Astrocyte of the hippocampus (primary cell): Measurements from ENCODE around the gene GSG1.
"Not testable (repeated sequence)": the region's sequence is repeated elsewhere in the genome, so short reads cannot be mapped to it uniquely, and the experiment has no call there.

Experiments used
- DNase-seq: peaks from one replicate; pipeline ENCODE4 v3.0.0; 2011; ENCODE audit warnings: low read depth, low spot score

GSG1 gene

DNA sequence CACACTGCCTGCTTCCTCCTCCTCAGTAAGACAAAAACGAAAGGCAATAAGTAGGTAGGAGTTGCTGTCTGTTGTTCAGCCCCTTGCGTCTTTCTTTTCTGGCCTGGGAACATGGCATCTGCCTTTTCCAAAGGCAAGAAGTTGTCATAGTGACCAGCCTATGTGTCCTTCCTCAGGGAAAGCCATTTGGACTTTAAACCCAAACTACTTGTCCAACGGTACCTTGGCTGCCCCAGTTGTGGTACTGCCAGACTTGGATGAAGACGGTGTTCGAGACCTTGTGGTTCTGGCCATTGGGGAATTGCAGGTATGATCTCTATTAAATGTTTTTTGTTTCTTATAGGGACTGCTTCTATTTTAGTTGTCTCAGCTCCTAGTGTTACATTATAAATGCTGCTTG, 40.8 kb downstream of the GSG1 start:
- no peak for DNase-seq

DNA sequence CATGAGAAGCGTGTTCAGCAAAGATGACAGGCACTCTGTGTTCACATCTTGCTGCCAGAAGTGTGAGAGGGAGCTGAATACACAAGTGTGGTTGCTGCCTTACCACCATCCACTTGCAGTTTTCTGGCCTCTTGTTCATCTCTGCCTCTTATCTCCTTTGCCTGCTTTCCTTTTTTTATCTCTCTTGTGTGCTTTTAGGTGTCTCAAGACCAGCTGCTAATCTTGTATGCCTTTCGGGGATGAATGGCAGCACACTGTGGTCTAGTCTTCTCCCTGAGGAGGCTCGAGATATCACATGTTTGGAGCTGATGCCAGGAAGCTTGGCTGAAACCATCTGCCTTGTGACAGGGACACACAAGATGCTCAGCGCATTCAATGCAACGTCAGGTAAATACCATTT, 42.1 kb downstream of the GSG1 start:
- DNase-seq = no peak

DNA sequence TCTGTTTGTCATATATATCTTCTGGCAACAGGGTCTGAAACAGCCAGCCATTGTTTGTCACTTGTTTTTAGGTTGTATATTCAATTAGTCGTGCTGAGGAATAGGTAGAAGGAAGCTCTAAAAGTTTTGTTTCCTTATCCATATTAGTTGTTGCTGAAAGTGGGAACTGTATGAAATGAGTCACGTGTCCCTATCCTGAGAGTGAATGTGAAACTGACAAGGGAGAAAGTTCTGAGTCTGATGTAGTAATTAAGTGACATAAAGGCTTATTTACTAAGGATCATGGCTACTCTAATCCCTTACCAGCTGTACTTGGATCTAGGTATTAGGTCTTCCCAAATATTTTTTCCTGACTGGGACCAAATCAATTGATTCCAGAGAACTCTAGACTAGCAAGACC, 42.9 kb downstream of the GSG1 start:
- no peak for DNase-seq

DNA sequence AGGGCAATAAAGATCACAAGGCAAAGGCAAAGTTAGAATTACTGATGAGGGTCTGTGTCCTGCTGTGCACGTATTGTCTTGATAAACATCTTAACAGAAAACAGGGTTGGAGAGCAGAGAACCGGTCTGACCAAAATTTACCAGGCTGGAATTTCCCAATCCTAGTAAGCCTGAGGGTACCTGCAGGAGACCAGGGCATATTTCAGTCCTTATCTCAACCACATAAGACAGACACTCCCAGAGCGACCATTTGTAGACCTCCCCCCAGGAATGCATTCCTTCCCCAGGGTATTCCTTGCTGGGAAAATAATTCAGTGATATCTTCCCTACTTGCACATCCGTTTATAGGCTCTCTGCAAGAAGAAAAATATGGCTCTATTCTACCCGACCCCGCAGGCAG, 49.9 kb downstream of the GSG1 start:
- not testable (repeated sequence) for DNase-seq

DNA sequence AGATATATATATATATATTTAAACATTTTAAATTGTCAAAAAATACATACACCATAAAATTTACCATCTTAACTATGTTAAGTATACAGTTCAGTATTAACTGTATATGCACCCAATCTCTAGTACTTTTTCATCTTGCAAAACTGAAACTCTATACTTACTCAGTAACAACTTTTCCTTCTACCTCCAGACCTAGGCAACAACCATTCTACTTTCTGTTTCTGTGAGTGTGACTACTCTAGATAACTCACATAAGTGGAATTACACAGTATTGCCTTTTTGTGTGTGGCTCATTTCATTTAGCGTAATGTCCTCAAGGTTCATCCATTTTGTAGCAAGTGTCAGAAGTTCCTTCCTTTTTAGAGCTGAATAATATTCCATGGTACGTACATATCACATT, 51.0 kb downstream of the GSG1 start:
- no peak for DNase-seq

DNA sequence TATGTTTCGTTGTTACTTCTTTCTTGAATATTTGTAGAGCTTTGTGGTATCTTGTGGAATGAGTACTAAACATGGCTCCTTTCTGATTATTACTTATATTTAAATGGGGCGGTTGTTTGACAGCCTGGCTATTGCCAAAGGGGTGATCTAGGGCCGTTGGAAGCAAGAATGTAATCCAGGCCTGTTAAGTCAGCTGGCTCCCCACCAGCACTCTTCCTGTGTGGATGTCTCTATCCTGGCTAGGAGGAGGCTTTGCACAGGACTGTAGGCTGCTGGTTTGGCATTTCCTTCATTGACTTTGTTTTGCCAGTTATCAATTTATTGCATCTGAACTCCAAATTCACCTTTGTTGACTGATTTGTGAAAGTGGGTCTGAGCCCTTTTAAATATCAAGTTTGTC, 53.7 kb downstream of the GSG1 start:
- DNase-seq = peak; percentile 24

DNA sequence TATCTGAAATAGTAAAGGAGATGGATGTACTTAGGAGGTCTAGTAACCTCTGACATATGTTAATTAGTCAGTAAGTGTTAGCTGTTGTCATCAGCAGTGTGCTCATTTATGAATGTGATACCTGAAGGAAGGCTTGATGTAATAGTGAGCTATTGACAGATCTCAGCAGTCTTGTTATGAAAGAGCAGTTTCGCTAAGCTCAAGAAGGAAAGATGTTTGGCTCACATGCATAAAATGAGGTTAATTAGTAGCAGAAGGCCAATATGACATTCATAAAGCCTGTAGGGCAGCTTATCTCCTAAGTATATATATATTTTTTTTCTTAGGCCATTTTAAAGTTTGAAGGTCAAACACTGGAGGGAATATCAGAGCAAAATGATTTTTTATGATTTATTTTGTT, 56.5 kb downstream of the GSG1 start:
- no peak for DNase-seq

DNA sequence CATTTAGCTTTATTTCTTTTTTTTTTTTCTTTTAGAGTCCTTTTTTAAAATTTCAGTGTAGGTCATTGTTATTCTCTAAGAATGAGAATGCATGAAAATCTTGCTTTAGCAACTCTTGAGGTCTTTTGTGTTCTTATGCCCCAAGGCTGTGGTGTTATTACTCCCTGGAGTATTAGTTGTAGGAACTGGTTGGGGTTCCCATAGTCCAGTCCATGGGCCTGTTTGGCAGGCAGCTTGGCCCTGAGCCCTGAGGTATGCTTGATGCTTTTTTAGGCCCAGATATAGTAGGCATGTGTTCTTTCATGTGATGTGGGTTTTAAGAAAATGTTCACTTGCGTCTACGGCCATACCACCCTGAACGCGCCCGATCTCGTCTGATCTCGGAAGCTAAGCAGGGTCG, 57.7 kb downstream of the GSG1 start:
- DNase-seq = no peak

DNA sequence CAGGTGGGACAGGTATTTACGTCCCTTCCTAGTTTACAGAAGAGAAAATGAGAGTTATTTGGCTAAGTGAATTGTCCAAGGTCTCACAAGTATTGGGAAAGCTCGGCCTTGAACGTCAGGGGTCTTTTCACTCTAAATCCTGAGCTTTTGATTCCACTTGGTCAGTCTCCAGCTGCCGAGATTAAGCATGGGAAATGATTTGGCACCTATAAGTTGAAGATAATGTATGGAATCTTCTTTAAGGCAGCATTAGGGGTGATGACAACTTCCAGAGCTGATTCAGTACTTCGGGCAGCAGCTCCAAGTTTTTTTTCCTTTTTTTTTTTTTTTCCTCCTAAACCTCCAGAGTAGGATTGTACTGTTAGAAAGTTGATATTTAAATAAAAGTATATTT, 58.6 kb downstream of the GSG1 start:
- DNase-seq = no peak

DNA sequence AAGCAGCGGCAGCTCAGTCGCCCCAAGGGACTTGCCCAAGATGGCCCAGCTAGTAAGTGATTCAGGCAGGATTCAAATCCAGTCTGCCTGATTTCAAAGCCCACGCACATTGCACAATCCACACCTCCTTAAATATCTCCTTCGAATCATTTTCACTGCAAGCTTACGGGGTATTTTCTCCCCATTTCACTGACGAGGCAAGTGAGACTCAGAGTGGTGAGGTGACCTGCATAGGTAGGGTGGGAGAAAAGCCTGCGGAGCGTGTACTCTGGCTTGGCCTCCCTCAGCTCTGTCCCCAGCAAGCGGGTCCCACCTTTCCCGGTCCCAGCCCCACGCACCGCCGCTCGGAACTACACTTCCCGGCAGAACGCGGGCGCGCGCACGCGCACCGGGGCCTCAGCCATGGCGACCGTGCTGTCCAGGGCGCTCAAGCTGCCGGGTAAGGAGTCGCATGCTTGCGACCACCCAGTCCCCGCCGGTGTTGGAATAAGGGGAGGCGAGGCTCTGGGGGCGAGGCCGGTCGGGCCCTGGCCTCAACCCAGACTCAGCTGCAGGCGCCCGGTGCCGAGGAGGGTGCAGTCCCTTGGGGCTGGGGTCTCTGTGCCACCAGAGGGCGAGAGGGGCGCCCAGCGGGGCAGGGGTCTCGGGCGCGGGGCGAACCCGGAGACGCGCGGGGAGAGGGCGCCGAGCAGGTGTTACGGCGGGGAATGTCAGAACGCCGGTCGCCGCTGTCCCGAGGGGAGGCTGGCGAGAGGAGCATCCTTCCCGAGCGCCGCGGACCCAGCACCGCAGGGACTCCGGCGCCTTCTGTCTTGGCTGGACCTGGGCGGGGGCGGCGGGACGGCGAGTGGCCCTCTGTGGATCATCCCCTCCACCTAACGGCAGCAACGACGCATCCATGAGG, 59.2 kb downstream of the GSG1 start, which contains the start of gene FAM234B:
Gene FAM234B (plus strand): TSS at position 380 of the 904 bp plus-strand sequence. CDS start 23 bp downstream, at position 403.
- peak; percentile 84 for DNase-seq

DNA sequence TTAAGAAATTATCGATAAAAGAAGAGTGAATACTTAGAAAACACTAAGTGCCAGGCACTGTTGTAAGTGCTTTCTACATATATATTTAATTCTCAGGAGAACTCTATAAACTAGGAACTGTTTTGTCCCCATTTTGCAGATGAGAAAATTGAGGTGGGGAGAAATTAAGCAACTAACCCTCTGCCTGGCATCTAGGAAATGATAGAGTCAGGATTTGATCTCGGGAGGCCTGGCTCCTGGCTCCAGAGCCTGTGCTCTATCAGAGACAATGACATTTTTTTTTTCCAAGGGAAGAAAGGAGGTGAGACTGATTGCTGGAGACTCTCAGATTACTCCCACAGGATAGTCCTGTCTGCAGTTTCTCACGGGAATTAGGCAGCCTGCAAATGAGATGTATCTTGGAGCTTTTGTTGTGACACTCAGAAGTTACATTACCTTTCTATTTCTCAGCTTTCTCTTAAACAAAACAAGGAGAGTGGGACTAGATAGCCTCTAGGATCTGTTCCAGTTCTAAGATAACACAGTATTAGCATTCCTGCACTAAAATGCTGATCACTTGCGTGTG, 60.7 kb downstream of the GSG1 start:
- no peak for DNase-seq

DNA sequence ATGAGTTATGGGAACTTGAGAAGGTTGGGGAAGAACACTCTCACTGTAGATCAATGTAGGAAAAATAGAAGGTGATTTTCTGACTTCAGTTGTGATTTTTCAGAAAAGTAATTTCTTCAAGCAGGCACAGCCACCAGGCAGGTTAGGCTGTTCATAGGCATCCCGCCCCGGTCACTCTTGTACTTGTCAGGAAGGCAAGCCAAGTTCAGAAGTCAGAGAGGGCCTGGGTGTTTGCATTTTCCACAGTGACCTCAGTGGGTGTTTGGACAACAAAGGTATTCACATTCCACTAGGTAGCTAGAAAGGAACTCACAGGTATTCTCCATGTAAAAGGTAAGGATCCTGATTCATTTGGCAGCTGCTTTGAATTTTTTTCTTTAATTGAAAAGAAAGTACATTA, 62.2 kb downstream of the GSG1 start:
- no peak for DNase-seq

DNA sequence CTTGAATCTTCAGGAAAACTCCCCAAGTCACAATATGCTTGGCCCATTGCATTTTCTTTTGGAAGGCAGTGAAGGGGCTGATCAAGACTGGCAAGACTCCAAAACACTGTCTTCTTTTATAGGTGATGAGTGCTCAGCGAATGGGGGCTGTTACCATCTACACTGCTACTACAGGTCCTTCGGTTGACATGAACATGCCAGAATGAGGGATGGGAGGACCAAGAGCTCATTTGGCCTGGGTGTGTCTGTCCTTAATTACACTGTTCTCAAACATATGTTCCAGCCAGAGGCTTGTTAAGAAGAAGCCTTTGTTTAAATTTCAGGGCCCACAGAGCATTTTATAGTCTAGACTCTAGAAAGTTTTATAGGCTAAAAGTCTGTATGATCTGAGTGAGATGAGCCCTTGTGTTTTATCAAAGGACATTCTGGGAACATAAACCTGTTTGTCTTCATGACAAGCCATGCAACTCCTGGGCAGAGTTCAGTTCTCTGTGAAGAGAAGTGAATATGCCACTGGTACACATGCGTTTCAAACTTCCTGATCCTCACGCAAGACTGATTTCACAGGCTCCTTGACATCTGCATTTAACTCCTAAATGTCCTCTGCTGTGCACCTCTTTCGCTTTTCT, 64.0 kb downstream of the GSG1 start:
- DNase-seq = no peak

DNA sequence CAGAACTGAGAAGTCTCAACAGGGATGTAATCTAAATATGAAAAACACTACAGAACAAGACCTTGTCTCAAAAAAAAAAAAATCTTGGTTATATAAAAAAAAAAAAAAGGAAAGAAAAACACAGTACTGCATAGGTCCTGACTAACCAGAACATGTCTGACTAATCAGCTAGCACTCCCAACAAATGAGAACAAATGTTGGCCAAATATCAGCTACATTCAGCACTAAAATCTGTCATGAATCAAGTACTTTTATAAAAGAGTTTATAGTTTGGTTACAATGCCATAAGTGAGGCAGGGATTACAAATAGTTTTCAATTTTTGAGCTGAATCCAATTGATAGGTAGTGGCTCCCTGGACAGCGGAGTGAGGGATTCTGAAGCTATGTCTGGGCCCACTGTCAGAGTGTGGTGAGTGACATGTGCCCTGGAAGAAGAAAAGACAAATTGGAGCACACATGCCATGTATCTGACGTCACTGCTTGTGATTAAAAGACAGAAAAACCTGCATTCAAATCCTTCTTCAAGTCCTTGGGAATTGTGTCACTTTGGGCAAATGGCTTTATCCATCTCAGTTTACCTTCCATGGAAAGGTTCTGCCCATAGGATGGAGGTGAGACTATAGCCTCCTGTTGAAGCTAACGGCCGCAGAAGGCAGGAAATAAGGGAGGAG, 64.8 kb downstream of the GSG1 start:
- DNase-seq = peak; percentile 69

DNA sequence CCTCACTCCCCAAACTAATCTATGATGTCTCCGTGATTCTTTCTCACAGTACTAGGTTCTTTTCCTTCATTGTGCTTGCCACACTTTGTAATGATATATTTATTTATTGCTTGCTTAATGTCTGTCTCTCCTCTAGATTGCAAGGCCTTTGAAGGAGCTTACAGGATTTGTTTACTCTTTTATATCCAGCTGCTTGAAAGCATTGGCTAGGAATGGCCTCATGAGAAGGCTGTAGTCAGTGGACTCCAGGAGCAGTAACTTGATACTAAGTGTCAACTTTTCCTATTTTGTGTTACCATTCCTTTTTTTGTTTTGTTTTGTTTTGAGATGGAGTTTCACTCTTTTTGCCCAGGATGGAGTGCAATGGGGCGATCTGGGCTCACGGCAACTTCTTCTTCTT, 66.6 kb downstream of the GSG1 start:
- no peak for DNase-seq

DNA sequence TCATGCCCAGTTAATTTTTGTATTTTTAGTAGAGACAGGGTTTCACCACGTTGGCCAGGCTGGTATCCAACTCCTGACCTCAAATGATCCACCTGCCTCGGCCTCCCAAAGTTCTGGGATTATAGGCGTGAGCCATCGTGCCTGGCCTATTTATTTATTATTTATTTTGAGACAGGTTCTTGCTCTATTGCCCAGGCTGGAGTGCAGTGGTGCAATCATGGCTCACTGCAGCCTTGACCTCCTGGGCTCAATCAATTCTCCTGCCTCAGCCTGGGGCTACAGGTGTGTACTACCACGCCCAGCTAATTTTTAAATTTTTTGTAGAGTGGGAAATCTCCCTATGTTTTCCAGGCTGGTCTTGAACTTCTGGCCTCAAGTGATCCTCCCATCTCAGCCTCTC, 68.1 kb downstream of the GSG1 start:
- DNase-seq = not testable (repeated sequence)
